Measurements from ENCODE around the gene DCUN1D2. TPM values are rescaled to one million over a fixed set of nuclear protein-coding genes. Genes with fewer than 3 reads are reported as not detected.
"Not testable (repeated sequence)": the region's sequence is repeated elsewhere in the genome, so short reads cannot be mapped to it uniquely, and the experiment has no call there.

DCUN1D2 gene
- total RNA-seq, 4 donors from 2014 or later, result 12.0 to 35.2 (median 18.9) TPM

DNA sequence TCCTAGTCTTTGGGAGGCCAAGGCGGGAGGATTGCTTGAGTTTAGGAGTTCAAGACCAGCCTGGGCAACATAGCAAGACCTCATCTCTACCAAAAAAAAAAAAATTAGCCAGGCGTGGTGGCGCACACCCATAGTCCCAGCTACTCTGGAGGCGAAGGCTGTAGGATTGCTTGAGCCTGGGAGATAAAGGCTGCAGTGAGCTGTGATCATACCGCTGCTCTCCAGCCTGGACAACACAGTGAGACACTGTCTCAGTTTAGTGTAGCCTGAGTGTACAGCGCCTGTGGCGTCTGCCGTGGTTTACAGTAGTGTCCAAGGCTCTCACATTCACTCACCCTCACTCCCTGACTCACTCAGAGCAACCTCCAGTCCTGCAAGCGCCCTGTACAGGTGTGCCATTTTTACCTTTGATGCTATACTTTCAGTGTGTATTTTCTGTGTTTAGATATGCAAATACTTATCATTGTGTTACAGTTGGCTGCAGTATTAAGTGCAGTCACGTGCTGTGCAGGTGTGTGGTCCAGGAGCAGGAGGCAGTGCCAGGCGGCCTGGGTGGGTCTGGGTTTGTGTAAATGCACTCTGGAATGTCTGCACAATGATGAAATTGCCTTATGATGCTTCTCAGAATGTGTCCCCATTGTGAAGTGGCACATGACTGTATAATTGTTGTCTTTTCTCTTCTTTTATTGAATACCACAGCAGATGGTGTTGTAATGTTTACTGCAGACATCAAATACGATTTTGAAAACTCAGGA is 36.1 kb upstream of the DCUN1D2 start:
- intact Hi-C loops (cut with DNase I; ENCODE audit: low total_unique reads), result no loop called here

DNA sequence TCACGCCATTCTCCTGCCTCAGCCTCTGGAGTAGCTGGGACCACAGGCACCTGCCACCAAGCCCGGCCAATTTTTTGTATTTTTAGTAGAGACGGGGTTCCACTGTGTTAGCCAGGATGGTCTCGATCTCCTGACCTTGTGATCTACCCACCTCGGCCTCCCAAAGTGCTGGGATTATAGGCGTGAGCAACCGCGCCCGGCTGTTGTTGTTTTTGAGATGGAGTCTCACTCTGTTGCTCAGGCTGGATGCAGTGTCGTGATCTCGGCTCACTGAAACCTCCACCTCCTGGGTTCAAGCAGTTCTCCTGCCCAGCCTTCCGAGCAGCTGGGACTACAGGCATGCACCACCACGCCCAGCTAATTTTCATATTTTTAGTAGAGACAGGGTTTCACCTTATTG is 31.9 kb upstream of the DCUN1D2 start:
- H3K4me3 ChIP-seq (ENCODE audit: low read depth, poor library complexity, severe bottlenecking); intact Hi-C loops (cut with DNase I; ENCODE audit: low total_unique reads): not testable (repeated sequence)
- DNase-seq (ENCODE audit: low spot score in 2 of 2), result peak in 1 of 2 donors; percentile 74
- 85 to 90% methylated on average over 11 to 13 of the region's 13 CpGs for WGBS, 2 donors

More for the DNA sequence above, 36.1 kb upstream of the DCUN1D2 start:
- H3K4me3 ChIP-seq (ENCODE audit: low read depth, poor library complexity, severe bottlenecking), result no peak overlapping the region
- no peak for TF ChIP-seq POLR2A (IDR thresholded peaks at IDR 0.05)
- TF ChIP-seq, protein P1, sequence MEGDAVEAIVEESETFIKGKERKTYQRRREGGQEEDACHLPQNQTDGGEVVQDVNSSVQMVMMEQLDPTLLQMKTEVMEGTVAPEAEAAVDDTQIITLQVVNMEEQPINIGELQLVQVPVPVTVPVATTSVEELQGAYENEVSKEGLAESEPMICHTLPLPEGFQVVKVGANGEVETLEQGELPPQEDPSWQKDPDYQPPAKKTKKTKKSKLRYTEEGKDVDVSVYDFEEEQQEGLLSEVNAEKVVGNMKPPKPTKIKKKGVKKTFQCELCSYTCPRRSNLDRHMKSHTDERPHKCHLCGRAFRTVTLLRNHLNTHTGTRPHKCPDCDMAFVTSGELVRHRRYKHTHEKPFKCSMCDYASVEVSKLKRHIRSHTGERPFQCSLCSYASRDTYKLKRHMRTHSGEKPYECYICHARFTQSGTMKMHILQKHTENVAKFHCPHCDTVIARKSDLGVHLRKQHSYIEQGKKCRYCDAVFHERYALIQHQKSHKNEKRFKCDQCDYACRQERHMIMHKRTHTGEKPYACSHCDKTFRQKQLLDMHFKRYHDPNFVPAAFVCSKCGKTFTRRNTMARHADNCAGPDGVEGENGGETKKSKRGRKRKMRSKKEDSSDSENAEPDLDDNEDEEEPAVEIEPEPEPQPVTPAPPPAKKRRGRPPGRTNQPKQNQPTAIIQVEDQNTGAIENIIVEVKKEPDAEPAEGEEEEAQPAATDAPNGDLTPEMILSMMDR (IDR thresholded peaks at IDR 0.05), result no peak
- peak in 1 of 2 donors; percentile 42 for DNase-seq (ENCODE audit: low spot score in 2 of 2)
- 88% methylated on average over 12 of the region's 12 CpGs for WGBS, 2 donors

DNA sequence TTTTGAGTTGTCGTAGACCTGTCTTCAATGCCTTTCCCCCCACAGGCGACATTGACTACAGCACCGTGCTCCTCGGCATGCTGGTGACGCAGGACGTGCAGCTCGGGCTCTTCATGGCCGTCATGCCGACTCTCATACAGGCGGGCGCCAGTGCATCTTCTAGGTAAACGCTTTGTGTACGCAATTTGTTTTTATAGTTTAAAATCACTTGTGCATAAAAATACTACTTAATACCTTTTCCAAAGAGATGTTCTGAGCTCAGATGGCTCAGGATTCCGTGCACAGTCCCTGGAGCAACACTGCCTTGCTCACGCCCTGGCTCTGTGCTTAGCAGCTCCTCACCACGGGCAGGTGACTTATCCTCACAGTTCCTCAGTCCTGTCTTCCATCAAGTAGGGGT is 30.1 kb upstream of the DCUN1D2 start:
- intact Hi-C loops (cut with DNase I; ENCODE audit: low total_unique reads), result no loop called here
- 87 to 90% methylated on average over 16 of the region's 16 CpGs for WGBS, 2 donors
- DNase-seq (ENCODE audit: low spot score in 2 of 2), result peak in 1 of 2 donors; percentile 60
- TF ChIP-seq, protein P1 (IDR thresholded peaks at IDR 0.05), result no peak
- no peak for TF ChIP-seq POLR2A (IDR thresholded peaks at IDR 0.05)
- H3K4me3 ChIP-seq (ENCODE audit: low read depth, poor library complexity, severe bottlenecking), result no peak overlapping the region

DNA sequence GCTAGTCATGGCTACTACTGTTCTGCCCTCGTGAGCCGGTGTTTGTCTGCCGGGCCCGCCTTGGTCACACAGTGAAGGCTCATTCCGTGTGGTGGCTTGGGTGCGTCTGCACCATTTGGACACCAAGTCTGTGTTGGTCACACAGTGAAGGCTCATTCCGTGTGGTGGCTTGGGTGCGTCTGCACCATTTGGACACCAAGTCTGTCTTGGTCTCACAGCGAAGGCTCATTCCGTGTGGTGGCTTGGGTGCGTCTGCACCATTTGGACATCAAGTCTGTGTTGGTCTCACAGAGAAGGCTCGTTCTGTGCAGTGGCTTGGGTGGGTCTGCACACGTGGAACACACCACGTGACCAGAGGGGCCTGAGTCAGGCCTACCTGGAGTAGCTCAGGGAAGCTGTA is 29.0 kb upstream of the DCUN1D2 start:
- WGBS, 2 donors, result 91 to 95% methylated on average over 14 of the region's 14 CpGs
- H3K4me3 ChIP-seq (ENCODE audit: low read depth, poor library complexity, severe bottlenecking), result no peak overlapping the region
- intact Hi-C loops (cut with DNase I; ENCODE audit: low total_unique reads), result no loop called here
- TF ChIP-seq, protein P1 (IDR thresholded peaks at IDR 0.05), result no peak
- TF ChIP-seq POLR2A (IDR thresholded peaks at IDR 0.05), result no peak
- DNase-seq (ENCODE audit: low spot score in 2 of 2), result peak in 1 of 2 donors; percentile 52

DNA sequence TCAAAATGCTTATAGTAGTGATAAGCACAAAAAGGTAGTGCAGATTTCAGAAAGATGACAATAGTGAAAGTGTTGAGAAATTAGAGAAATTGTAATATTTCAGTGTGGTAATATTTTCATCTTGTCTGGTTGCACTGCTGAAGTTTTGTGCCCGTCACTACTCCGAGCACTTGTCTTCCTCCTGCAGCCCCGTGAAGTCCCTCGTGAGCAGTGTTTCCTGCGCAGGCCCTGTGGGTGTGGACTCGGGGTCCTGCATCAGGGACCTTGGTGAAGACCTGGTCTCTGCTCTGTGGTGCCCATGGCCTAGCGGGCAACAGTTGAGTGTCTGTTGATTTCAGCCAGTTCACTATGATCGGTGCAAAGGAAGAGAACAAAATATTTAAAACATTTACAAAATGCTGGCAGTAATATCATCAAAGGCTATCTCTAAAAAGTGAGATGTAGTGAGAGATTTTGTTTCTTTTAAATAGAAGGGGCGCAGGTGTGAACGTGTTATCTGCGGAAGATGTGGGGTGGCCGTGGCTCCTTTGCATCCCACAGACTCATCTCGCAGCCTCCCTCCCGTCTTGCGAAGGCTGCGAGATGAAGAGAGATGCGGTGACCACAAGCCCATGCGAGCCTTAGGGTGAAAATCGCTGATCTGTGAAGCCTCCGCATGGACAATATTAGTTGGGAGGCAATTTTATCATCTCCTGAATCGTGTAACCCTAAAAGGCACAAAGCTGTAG is 27.7 kb upstream of the DCUN1D2 start:
- intact Hi-C loops (cut with DNase I; ENCODE audit: low total_unique reads), result no loop called here
- WGBS, 2 donors, result 84 to 92% methylated on average over 21 of the region's 21 CpGs
- no peak overlapping the region for H3K4me3 ChIP-seq (ENCODE audit: low read depth, poor library complexity, severe bottlenecking)

DNA sequence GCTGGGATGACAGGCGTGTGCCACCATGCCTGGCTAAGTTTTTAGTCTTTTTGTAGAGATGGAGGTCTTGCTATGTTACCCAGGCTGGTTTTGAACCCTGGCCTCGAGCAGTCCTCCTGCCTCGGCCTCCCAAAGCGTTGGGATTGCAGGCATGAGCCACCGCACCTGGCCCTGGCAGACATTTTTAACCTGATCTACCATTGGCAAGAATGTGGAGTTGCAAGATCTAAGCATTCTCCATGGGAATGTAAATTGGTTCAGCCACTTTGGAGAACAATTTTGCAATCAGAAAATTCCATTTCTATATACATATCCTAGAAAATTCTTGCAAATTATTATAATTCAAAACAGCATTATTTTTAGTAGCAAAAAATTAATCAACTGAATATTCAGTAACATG is 24.3 kb upstream of the DCUN1D2 start:
- 88 to 92% methylated on average over 5 of the region's 5 CpGs for WGBS, 2 donors
- peak in 1 of 2 donors; percentile 48 for DNase-seq (ENCODE audit: low spot score in 2 of 2)
- H3K4me3 ChIP-seq (ENCODE audit: low read depth, poor library complexity, severe bottlenecking), result no peak overlapping the region
- TF ChIP-seq POLR2A (IDR thresholded peaks at IDR 0.05), result no peak
- TF ChIP-seq, protein P1 (IDR thresholded peaks at IDR 0.05), result no peak
- intact Hi-C loops (cut with DNase I; ENCODE audit: low total_unique reads), result no loop called here

More for the DNA sequence above, 27.7 kb upstream of the DCUN1D2 start:
- DNase-seq (ENCODE audit: low spot score in 2 of 2), result peak in 1 of 2 donors; percentile 69
- TF ChIP-seq POLR2A (IDR thresholded peaks at IDR 0.05), result no peak
